Activated naive CD4-positive, alpha-beta T cell treated with anti-CD3 and anti-CD28 coated beads, Interleukin-2, amount 10 ng/mL, durations not matched to agents 5 hours and 36 hours (primary cell): ENCODE results near the gene DNMT3B. TPM values are rescaled to one million over a fixed set of nuclear protein-coding genes. Genes with fewer than 3 reads are reported as not detected.

ENCODE experiments used
- total RNA-seq, 2 experiments: library from RNA; stranded (reverse); gene quantifications; one replicate each; pipeline ENCODE4 v1.2.3, GENCODE V29; 2021

DNMT3B gene
- 1 to 10 TPM; 3.3 to 3.5 TPM for total RNA-seq

GRCh38 chr20:32761831-32762753, at the start of gene DNMT3B:
Gene DNMT3B, plus strand, starts transcription at chr20:32762385. Its CDS starts 17,939 bp downstream, at chr20:32780324.

GRCh38 chr20:32743237-32744112, 18.7 kb upstream of the DNMT3B start, which contains the start of gene COMMD7:
Gene COMMD7, minus strand, starts transcription at chr20:32743467. Its CDS starts 76 bp downstream, at chr20:32743391.

Other genes with a start within 250 kb of the DNMT3B start
- gene NOL4L, start 177.1 kb upstream of the DNMT3B start, total RNA-seq, result 10 to 100 TPM; 27.9 to 28.9 TPM
- gene C20orf203, start 88.4 kb upstream of the DNMT3B start, total RNA-seq, result under 1 TPM; 0.07 to 0.38 TPM
- gene COMMD7, start 18.9 kb upstream of the DNMT3B start, total RNA-seq, result 10 to 100 TPM; 58.2 to 58.7 TPM
- gene MAPRE1, start 57.6 kb downstream of the DNMT3B start, total RNA-seq, result 100 to 1,000 TPM; 115 to 117 TPM
- under 1 TPM; 0.18 to 0.39 TPM for gene EFCAB8, start 96.5 kb downstream of the DNMT3B start, total RNA-seq
- gene SUN5, start 242.0 kb downstream of the DNMT3B start, total RNA-seq, result not detected
- gene BPIFB2, start 245.3 kb downstream of the DNMT3B start, total RNA-seq, result not detected